ENCODE data around the gene NUDT15. TPM values are rescaled to one million over a fixed set of nuclear protein-coding genes. Genes with fewer than 3 reads are reported as not detected.
"Not testable (repeated sequence)": the region's sequence is repeated elsewhere in the genome, so short reads cannot be mapped to it uniquely, and the experiment has no call there.

The NUDT15 gene
- total RNA-seq, 2 donors from 2014 or later = 22.0 to 24.5 TPM

DNA sequence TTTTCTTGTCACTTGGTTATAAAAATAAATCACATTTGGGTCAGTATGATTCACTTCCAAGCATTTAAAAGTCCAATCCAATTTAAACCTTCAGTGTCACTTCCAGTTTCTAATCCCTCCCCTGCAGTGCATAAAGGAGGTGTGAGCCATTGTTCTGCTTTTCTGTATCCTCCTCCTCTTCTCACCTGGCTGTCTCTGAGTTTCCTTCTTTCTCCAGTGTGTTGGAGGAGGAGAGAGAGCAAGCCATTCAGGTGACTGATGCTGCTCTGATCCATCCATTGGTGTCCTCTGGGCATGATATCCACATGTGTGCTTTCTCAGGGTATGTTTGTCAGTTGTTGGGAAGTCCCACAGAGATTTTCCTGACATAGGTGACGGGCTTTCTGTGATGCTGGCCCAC is 1.2 kb downstream of the NUDT15 start:
- no peak for DNase-seq
- intact Hi-C loops (cut with DNase I, micrococcal nuclease) = no loop called here
- peak; percentile 13 for ATAC-seq

DNA sequence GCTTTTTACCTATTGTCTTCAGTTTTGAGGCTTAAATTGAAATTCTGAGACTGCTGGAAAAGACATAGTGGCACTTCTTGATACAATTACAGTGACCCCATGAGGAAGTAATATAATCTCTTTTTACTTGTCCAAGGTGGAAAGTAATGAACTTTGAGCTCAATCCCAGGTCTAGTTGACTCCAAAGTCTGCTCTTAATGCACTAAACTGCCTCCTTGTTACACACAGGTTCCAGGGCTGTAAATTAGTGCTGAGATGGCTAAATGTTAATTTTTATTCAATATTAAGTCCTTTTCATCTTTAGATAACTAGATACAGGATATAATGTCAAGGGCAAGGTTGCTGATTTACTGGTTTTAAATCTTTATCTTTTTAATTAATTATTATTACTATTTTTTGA is 2.5 kb downstream of the NUDT15 start:
- no peak for DNase-seq
- intact Hi-C loops (cut with DNase I, micrococcal nuclease) = no loop called here
- peak; percentile 43 for ATAC-seq

DNA sequence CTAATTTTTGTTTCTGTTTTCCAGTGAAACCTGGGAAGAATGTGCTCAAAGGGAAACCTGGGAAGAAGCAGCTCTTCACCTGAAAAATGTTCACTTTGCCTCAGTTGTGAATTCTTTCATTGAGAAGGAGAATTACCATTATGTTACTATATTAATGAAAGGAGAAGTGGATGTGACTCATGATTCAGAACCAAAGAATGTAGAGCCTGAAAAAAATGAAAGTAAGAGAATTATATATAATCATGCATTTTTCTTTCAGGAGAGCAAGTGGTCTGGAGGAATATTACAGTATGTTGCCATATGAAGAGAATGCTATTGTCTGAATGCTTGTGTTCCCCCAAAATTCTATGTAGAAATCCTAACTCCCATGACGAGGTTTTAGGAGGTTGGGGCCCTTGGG is 3.4 kb downstream of the NUDT15 start:
- no peak for ATAC-seq
- DNase-seq = no peak
- intact Hi-C loops (cut with DNase I, micrococcal nuclease) = no loop called here

- DNase-seq (no peak), ATAC-seq (peak; percentile 65)
- intact Hi-C loops (cut with DNase I, micrococcal nuclease) = no loop called here
These were observed 5.4 kb downstream of the NUDT15 start for GRCh38 chr13:48042894-48043293.

- DNase-seq = no peak
- peak; percentile 50 for ATAC-seq
- intact Hi-C loops (cut with DNase I, micrococcal nuclease) = no loop called here
These were observed 6.4 kb downstream of the NUDT15 start for GRCh38 chr13:48043789-48044503.

GRCh38 chr13:48050550-48050949 is 13.0 kb downstream of the NUDT15 start:
- DNase-seq = no peak
- intact Hi-C loops (cut with DNase I, micrococcal nuclease) = no loop called here
- ATAC-seq = no peak

DNA sequence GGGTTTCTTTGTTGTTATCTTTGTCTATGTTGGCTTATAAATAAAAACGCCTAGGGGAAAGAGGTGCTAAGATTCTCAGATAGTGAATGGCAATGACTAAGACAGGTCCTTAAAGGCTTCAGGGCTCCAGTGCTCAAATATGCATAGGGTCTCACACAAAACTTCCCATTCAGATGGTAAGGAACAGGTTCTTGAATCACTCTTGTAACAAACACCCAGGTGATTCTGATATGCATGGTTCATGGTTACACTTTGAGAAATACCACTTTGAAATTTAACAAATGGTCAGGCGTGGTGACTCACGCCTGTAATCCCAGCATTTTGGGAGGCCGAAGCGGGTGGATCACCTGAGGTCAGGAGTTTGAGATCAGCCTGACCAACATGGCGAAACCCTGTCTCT is 17.1 kb downstream of the NUDT15 start:
- no peak for ATAC-seq
- DNase-seq = no peak
- intact Hi-C loops (cut with DNase I, micrococcal nuclease) = no loop called here

DNA sequence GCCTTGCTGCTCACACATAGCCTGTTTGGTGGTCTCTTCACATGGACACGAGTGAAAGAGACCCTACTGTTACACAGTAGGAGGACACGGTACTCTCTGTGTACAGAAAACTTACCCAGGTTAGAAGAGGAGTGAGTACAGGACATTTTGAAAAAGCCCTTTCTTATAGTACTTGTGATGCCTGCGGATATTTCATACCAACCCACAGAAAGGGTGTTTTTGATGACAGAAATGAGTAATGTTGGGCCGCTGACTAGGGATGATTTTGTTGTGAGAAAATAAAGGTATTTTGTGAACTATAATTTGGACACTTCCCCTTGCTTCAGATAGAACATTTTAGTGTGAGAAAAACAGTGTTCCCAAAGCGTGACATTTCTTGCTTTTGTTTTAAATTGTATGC is 18.2 kb downstream of the NUDT15 start:
- intact Hi-C loops (cut with DNase I, micrococcal nuclease) = no loop called here
- ATAC-seq (no peak), DNase-seq (no peak)

DNA sequence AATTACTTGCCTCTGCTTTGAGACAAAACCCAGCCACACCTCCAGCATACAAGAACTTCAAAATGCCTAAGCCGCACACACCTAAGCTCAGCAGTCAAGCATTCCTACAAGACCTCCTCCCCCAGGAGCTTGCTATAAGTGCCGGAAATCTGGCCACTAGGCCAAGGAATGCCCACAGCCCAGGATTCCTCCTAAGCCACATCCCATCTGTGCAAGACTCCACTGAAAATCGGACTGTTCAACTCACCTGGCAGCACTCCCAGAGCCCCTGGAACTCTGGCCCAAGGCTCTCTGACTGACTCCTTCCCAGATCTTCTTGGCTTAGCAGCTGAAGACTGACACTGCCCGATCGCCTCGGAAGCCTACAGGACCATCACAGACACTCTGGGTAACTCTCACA is 21.0 kb downstream of the NUDT15 start:
- ATAC-seq; intact Hi-C loops (cut with DNase I, micrococcal nuclease); DNase-seq: not testable (repeated sequence)

DNA sequence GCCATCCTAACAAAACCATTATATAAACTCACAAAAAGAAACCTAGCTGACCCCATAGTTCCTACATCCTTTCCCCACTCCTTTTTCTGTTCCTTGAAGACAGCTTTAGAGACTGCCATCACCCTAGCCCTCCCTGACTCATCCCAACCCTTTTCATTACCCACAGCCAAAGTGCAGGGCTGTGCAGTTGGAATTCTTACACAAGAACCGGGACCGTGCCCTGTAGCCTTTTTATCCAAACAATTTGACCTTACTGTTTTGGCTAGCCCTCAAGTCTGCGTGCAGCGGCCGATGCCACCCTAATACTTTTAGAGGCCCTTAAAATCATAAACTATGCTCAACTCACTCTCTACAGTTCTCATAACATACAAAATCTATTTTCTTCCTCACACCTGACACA is 22.4 kb downstream of the NUDT15 start:
- DNase-seq; ATAC-seq; intact Hi-C loops (cut with DNase I, micrococcal nuclease): not testable (repeated sequence)

DNA sequence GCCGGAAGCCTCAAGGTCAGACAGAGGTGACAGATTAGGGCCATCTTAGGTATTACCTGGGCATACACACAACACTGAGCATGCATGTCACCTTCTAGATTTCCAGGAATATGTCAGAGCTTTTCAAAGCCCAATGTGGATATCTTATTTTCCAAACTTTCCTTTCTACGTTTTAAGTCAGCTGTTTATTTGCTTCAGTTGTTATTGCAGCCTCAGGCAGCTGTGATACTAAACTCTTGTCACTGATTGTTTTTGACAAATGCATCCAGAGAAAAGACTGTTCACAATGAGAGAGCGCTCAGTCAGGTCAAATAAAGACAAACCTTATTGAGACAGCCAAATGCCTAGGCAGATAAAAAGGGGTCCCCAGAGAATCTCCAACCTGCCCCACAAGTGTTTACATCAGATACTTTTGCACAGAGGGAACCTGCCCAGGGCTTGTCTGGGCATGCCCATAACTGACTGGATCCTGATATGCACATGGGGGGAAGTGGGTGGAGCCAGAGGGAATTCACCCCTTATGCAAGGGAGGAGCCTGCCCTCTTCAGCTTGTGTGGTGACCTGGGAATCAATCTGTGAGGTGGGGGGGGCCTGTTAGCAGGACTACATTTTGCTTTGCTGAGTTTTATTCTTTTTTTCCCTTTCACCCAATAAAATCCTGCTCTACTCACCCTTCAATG is 28.9 kb downstream of the NUDT15 start:
- intact Hi-C loops (cut with DNase I, micrococcal nuclease) = no loop called here
- DNase-seq (no peak), ATAC-seq (no peak)

DNA sequence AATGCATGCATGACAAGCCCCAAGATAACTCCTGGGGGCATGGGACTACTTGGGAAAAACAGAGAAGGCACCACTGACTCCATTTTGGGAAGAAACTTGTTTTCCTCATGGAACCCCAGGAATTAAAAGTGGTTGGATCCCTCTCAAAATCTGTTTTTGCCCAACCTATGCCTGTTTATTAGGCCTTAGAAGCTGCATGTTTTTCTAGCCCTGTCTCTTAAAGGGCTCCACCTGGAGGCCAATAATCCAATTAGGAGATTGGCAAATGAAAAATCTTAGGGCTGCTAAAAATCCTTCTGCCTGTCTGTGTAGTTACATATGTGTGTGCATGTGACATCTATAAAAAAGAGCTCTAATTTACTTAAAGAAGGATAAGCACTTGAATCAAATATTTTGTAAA is 30.5 kb downstream of the NUDT15 start:
- ATAC-seq (no peak), DNase-seq (no peak)
- intact Hi-C loops (cut with DNase I, micrococcal nuclease) = no loop called here

- intact Hi-C loops (cut with DNase I, micrococcal nuclease) = no loop called here
- ATAC-seq (no peak), DNase-seq (no peak)
These were observed 31.4 kb downstream of the NUDT15 start for GRCh38 chr13:48068952-48069351.

DNA sequence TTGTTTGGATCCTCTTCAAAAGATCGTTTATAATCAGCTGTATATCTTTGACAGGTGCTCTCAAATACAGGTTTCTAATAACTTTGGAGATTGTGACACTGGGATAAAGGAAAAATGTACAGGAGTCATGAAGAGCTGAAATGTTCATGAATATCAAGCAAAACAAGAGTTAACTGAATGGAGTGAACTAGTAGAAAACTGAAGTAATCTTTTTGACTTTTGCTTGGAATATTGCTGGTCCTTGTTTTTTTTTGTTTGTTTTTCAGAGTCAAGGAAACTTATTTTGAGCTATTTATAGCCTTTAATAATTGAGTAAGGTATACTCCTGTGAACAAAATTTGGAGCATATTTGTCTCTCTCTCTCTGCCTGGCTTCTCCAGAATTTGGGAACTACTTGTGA is 32.0 kb downstream of the NUDT15 start:
- DNase-seq = no peak
- ATAC-seq = no peak
- intact Hi-C loops (cut with DNase I, micrococcal nuclease) = no loop called here

GRCh38 chr13:48070942-48071341 is 33.4 kb downstream of the NUDT15 start:
- ATAC-seq = no peak
- DNase-seq = no peak
- intact Hi-C loops (cut with DNase I, micrococcal nuclease) = no loop called here

DNA sequence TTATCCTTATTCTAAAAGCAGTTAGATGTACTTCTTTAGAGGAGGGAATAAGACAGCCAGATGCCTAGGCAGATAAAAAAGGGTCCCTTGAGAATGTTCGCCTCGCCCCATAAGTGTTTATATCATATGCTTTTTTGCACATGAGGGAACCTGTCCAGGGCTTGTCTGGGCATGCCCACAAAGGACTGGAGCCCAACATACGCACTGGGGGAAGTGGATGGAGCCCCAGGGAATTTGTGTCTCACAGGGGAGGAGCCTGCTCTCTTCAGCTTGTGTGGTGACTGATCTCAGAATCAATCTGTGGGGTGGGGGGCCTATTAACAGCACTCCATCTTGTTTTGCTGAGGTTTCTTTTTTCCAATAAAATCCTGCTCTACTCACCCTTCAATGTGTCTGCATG is 34.8 kb downstream of the NUDT15 start:
- DNase-seq = no peak
- intact Hi-C loops (cut with DNase I, micrococcal nuclease) = no loop called here
- no peak for ATAC-seq

- intact Hi-C loops (cut with DNase I, micrococcal nuclease) = no loop called here
- ATAC-seq (no peak), DNase-seq (no peak)
These were observed 35.3 kb downstream of the NUDT15 start for GRCh38 chr13:48072787-48073186.

DNA sequence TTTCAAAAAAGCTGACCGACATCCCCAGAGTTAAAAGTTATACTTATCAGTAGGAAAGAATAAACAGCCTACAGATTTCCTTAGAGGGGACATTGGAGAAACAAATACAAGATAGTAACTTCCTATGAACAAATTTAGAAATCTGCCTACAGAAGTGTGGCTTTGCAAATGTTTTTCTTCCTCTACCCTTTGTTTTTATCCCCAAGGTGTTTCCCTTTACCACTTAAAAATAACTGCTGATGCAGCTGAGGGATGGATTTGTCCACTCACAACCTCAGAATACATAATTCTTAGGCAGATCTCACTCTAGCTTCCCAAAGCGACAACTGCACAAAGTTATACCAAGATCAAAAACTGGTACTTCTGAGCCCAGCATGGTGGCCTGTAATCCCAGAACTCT is 36.5 kb downstream of the NUDT15 start:
- ATAC-seq = no peak
- DNase-seq = no peak

GRCh38 chr13:48078251-48078656 is 40.7 kb downstream of the NUDT15 start:
- peak; percentile 75 for ATAC-seq
- peak in 1 of 2 donors; percentile 4 for DNase-seq
- intact Hi-C loops (cut with DNase I, micrococcal nuclease) = no loop called here

More for the DNA sequence above, 36.5 kb downstream of the NUDT15 start:
- intact Hi-C loops (cut with DNase I, micrococcal nuclease) = no loop called here

DNA sequence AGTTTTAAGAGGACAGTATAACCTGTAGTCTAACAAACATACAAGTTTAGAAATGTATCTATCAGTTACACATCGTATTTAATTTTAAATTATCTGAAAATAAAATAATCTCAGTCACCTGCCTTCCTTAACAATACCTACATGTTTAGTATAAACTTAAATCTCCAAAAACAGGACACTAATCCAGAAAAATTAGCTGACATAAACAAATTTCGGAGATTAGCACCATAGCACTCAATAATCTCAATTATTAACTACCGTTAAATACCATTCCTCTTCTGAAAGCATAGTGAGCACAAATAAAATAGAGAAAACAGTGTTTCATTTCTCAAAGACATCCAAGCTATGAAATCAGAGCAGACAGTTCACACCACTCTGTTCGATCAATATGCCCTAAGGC is 44.2 kb downstream of the NUDT15 start:
- ATAC-seq (no peak), DNase-seq (no peak)
- intact Hi-C loops (cut with DNase I, micrococcal nuclease) = no loop called here

- intact Hi-C loops (cut with DNase I, micrococcal nuclease) = no loop called here
- DNase-seq (no peak), ATAC-seq (no peak)
These were observed 48.7 kb downstream of the NUDT15 start for GRCh38 chr13:48086272-48086671.

Measured in left colon (tissue), 2 donors.